A549 treated with DMSO at 1 μM for 4 hours (cell line): ENCODE results near the gene PPL. TPM values are rescaled to one million over a fixed set of nuclear protein-coding genes. Genes with fewer than 3 reads are reported as not detected.

Experiments used
- total RNA-seq: library from RNA; stranded (reverse); fragments of 200-300 nt; extraction: Qiagen RNA extraction; gene quantifications from 5 replicates; pipeline ENCODE4 v1.2.3, GENCODE V29; 2022; ENCODE audit warnings: low read depth

PPL gene
- 2.5 to 3.0 TPM (median 2.6 TPM) in 5 replicates for total RNA-seq

DNA sequence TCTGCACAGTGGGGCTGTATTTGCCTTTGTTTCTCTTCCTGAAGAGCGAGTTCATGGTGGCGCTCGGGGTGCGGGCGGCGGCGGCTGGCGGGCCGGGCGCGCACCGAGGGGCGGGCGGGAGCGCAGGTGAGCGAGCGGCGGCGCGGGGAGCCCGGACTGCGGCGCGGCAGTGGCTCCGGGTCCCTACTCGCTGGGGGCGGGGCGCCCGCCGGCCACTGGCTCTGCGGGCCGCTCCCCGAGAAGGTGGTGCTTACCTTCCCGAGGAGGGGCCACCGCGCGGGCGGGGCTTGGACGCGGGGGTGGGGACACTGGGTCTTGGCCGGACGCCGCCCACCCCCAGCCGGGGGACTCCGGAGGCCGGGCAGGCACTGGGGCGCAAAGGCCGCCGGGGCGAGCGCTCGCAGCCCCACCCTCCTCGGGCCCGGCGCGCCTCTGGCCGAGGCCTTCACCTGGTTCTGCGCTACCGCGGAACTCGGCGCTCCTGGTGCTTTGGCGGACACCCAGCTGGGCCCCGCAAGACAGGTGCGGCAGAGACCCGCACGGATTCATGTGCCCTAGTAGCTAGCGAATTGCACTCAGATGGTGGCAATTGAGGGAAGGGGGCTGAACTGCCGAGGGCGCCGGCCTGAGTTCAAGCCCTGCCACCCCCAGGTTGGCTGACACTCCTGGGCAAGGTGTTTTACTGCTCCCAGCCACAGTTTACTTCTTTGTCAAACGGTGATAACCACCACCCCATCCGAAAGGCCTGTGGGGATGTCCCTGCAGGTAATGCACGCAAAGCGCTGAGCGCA, at the start of gene PPL:
TSS of gene PPL (minus strand) at position 158 of the 791 bp plus-strand sequence. CDS start at position 55, 103 bp downstream.

GRCh38 chr16:4957720-4958509, 21.0 kb upstream of the PPL start, which contains the start of gene SEC14L5:
SEC14L5 (plus strand) TSS chr16:4958330; CDS start chr16:4959324, 994 bp downstream.

GRCh38 chr16:4846901-4847773, 89.8 kb downstream of the PPL start, which contains the start of the genes GLYR1 and UBN1:
GLYR1 (minus strand) TSS chr16:4847288; CDS start chr16:4847265, 23 bp downstream.
UBN1 (plus strand) TSS chr16:4847481; CDS start chr16:4852918, 5,437 bp downstream.

Other genes with a start within 250 kb of the PPL start
- 17.3 to 25.8 TPM (median 22.0 TPM) in 5 replicates for gene NUDT16L1, start 243.6 kb downstream of the PPL start, total RNA-seq
- 20.8 to 27.7 TPM (median 26.1 TPM) in 5 replicates for gene ANKS3, start 202.9 kb downstream of the PPL start, total RNA-seq
- 0.46 to 1.6 TPM (median 1.2 TPM) in 5 replicates for gene DNAAF8, start 202.6 kb downstream of the PPL start, total RNA-seq
- gene ZNF500, start 170.0 kb downstream of the PPL start, total RNA-seq = 7.6 to 9.8 TPM (median 8.7 TPM) in 5 replicates
- not detected in 5 replicates for gene SEPTIN12, start 148.8 kb downstream of the PPL start, total RNA-seq
- 0.38 TPM in 1 of 5 replicates, not detected in the others for gene SMIM22, start 141.8 kb downstream of the PPL start, total RNA-seq
- gene ROGDI, start 134.5 kb downstream of the PPL start, total RNA-seq = 8.9 to 16.1 TPM (median 12.1 TPM) in 5 replicates
- 37.2 to 47.5 TPM (median 43.6 TPM) in 5 replicates for gene GLYR1, start 89.9 kb downstream of the PPL start, total RNA-seq
- 26.9 to 31.5 TPM (median 30.2 TPM) in 5 replicates for gene UBN1, start 89.7 kb downstream of the PPL start, total RNA-seq
- 0.03 to 0.13 TPM (median 0.10 TPM) in 3 of 5 replicates, not detected in the others for gene SEC14L5, start 21.2 kb upstream of the PPL start, total RNA-seq
- 15.6 to 19.1 TPM (median 16.9 TPM) in 5 replicates for gene NAGPA, start 96.8 kb upstream of the PPL start, total RNA-seq
- not detected in 5 replicates for gene C16orf89, start 128.8 kb upstream of the PPL start, total RNA-seq
- 33.6 to 39.9 TPM (median 38.3 TPM) in 5 replicates for gene ALG1, start 134.7 kb upstream of the PPL start, total RNA-seq
- 24.0 to 29.9 TPM (median 26.4 TPM) in 5 replicates for gene EEF2KMT, start 160.6 kb upstream of the PPL start, total RNA-seq